Measurements from ENCODE around the gene GFRA4.

The GFRA4 gene

GRCh38 chr20:3674995-3675900 is 12.0 kb upstream of the GFRA4 start:
- no peak for DNase-seq (ENCODE audit: low read depth in 3 of 3, low spot score in 1 of 3)

- DNase-seq (ENCODE audit: low read depth in 3 of 3, low spot score in 1 of 3) = no peak
These were observed 11.2 kb upstream of the GFRA4 start for GRCh38 chr20:3674447-3674846.

- DNase-seq (ENCODE audit: low read depth in 3 of 3, low spot score in 1 of 3) = no peak
These were observed 10.2 kb upstream of the GFRA4 start for GRCh38 chr20:3673221-3674070.

- DNase-seq (ENCODE audit: low read depth in 3 of 3, low spot score in 1 of 3) = no peak
These were observed 9.5 kb upstream of the GFRA4 start for GRCh38 chr20:3672547-3673171.

- no peak for DNase-seq (ENCODE audit: low read depth in 3 of 3, low spot score in 1 of 3)
These were observed 8.9 kb upstream of the GFRA4 start for GRCh38 chr20:3671986-3672546.

- DNase-seq (ENCODE audit: low read depth in 3 of 3, low spot score in 1 of 3) = no peak
These were observed 7.7 kb upstream of the GFRA4 start for GRCh38 chr20:3670945-3671344.

- no peak for DNase-seq (ENCODE audit: low read depth in 3 of 3, low spot score in 1 of 3)
These were observed 7.3 kb upstream of the GFRA4 start for GRCh38 chr20:3670511-3670910.

GRCh38 chr20:3669710-3670367 is 6.6 kb upstream of the GFRA4 start:
- DNase-seq (ENCODE audit: low read depth in 3 of 3, low spot score in 1 of 3) = no peak

- DNase-seq (ENCODE audit: low read depth in 3 of 3, low spot score in 1 of 3) = no peak
These were observed 4.3 kb upstream of the GFRA4 start for GRCh38 chr20:3667434-3668037.

- DNase-seq (ENCODE audit: low read depth in 3 of 3, low spot score in 1 of 3) = no peak
These were observed 659 bp upstream of the GFRA4 start for GRCh38 chr20:3663858-3664257.

- DNase-seq (ENCODE audit: low read depth in 3 of 3, low spot score in 1 of 3) = no peak
These were observed 1.2 kb downstream of the GFRA4 start for GRCh38 chr20:3661814-3662665.

GRCh38 chr20:3661060-3661813 is 2.0 kb downstream of the GFRA4 start:
- DNase-seq (ENCODE audit: low read depth in 3 of 3, low spot score in 1 of 3) = no peak

- DNase-seq (ENCODE audit: low read depth in 3 of 3, low spot score in 1 of 3) = no peak
These were observed 2.7 kb downstream of the GFRA4 start for GRCh38 chr20:3660262-3661059.

- DNase-seq (ENCODE audit: low read depth in 3 of 3, low spot score in 1 of 3) = no peak
These were observed 3.5 kb downstream of the GFRA4 start for GRCh38 chr20:3659492-3660261.

GRCh38 chr20:3658716-3659491 is 4.3 kb downstream of the GFRA4 start:
- no peak for DNase-seq (ENCODE audit: low read depth in 3 of 3, low spot score in 1 of 3)

- no peak for DNase-seq (ENCODE audit: low read depth in 3 of 3, low spot score in 1 of 3)
These were observed 5.0 kb downstream of the GFRA4 start for GRCh38 chr20:3658019-3658715.

Data from stimulated activated CD4-positive, alpha-beta T cell treated with anti-CD3 and anti-CD28 coated beads, TNF-alpha, amount 100 ng/mL, for 1 hour (primary cell).